HG03521 (cell line): ENCODE measurements around the gene CYP2C9.

Experiments used
- ATAC-seq: cut with Tn5 transposase; IDR thresholded peaks from one replicate; pipeline ENCODE4 v1.9.1; 2021; ENCODE audit warnings: mild to moderate bottlenecking, moderate library complexity; ENCODE audit not compliant: unreplicated experiment

The CYP2C9 gene

DNA sequence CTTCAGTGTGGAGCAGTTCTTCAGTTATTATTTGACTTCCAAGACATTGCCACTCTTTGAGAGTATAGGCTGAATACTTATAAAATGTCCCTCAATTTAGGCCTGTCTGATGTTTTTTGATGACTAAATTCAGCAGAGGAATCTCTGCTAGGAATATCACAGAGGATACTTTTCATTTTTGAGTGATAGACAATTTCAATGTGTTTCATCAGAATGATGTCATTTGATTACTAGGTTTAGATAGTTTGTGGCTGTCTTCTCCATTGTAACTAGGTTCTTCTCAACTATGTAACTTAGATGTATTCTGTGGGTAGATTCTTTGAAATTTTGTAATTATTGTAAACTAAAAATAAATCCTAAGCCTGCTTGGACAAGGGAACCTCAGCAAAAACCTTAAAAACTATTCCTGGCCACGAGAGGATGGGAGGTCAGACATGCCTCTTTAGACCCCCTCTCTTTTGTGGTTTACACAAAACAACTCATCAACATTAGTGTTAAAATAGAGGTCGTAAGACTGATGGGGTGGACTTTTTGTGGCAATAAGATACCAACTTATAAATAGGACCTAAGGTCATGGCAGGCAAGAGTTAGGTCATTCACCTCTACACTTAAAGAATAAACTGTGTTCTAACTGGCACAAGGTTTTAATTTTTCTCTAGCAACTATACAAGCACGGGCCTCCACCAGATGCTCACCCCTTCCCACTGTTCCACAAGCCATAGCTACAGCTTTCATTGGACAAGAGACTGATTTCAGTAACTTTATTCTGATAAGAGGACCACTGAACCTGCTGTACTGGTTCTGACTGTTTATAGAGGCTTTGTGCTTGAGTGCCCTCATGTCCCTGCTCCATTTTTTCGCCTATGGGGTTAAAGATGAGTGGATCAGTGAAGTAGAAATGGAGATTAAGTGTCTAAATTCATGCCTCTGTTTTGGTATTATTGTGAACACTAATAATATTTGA is 97.2 kb downstream of the CYP2C9 start:
- no peak for ATAC-seq

DNA sequence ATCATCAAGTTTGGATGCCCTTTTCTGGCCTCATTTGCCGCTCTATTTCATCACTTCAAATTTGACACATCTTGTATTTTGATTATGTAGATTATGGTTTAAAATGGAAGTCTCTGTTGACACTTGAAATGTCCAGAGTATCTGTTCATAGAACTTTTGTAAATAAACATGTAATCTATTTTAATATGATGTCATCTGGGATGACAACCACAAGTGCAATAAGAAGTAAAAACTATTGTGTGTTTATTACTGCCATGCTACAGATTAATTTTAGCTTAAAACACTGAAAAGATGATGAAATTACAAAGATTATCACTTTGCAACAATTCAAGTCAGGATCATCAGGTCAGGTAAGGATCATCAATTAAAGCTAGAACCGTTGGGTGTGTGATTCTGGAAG is 100.8 kb downstream of the CYP2C9 start:
- no peak for ATAC-seq
